LNCaP clone FGC (cell line): Measurements from ENCODE around the gene MAGI3.
A peak's percentile ranks its signal among the peaks of the same experiment; 100 is the strongest.

Source experiments
- DNase-seq: peaks from one replicate; pipeline ENCODE4 v3.0.0-alpha.2; 2011; ENCODE audit warnings: low read depth
- H3K4me3 ChIP-seq: 2 replicates; pipeline ENCODE4 v1.5.1; 2011; ENCODE audit warnings: mild to moderate bottlenecking, low read depth, low read length, control low read depth
- CTCF ChIP-seq: IDR thresholded peaks from 2 replicates; pipeline ENCODE4 v1.5.1; 2012; ENCODE audit warnings: mild to moderate bottlenecking; ENCODE audit not compliant: control insufficient read depth, insufficient read depth; ENCODE audit errors: extremely low read depth

Gene MAGI3

GRCh38 chr1:113439277-113439670 is 49.0 kb downstream of the MAGI3 start:
- TF ChIP-seq CTCF: no peak
- no peak for DNase-seq
- no peak overlapping the region for H3K4me3 ChIP-seq

- TF ChIP-seq CTCF: no peak
- H3K4me3 ChIP-seq: no peak overlapping the region
- DNase-seq: no peak
Measured at GRCh38 chr1:113442131-113442530, 51.8 kb downstream of the MAGI3 start.

- no peak overlapping the region for H3K4me3 ChIP-seq
- no peak for TF ChIP-seq CTCF
- DNase-seq: no peak
Measured at GRCh38 chr1:113444857-113445256, 54.5 kb downstream of the MAGI3 start.

GRCh38 chr1:113451710-113452109 is 61.4 kb downstream of the MAGI3 start:
- TF ChIP-seq CTCF: no peak
- no peak for DNase-seq
- no peak overlapping the region for H3K4me3 ChIP-seq

- H3K4me3 ChIP-seq: no peak overlapping the region
- TF ChIP-seq CTCF: peak; percentile 63
- DNase-seq: no peak
Measured at GRCh38 chr1:113452921-113453770, 62.8 kb downstream of the MAGI3 start.

GRCh38 chr1:113453771-113454083 is 63.4 kb downstream of the MAGI3 start:
- no peak overlapping the region for H3K4me3 ChIP-seq
- TF ChIP-seq CTCF: peak; percentile 24; the same call in 1 of the 2 replicates
- DNase-seq: no peak

GRCh38 chr1:113455374-113455773 is 65.1 kb downstream of the MAGI3 start:
- H3K4me3 ChIP-seq: no peak overlapping the region
- no peak for TF ChIP-seq CTCF
- no peak for DNase-seq
